ENCODE data around the gene SORT1.
"Not testable (repeated sequence)": the region's sequence is repeated elsewhere in the genome, so short reads cannot be mapped to it uniquely, and the experiment has no call there.

The SORT1 gene

DNA sequence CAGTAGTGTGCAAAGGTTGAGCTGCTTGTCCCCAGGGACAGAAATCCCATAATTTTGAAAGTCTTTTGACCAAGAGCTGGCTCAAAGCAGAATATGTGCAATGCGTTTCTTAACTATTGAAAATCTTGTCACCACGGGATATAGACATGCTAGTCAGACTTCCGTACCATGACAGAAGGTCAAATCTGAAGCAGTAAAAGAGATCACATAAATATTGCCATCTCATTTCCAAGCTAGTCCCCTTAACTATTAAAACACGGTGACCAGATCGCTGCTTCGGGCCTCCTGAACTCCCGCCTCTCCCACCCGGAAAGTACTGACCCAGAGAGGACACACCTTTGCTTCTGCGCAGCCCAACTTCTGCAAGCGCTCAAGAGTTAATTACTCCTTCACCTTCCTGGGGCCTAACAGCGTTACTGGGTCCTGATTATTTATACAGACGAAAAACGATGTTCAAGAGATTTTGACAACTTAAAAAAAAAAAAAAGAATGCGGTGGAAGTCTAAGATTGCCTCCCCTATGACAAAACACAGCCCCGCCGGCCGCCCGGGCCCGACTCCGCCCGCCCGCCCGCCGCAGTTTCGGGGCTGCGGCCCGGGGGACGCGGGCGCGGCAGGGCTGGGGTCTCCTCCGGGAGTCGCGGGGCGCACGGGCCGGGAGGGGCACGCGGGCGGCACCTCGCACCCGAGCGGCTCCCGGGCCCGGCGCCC lies 692 bp downstream of the SORT1 start:
- DNase-seq (ENCODE audit: low read depth), result no peak

DNA sequence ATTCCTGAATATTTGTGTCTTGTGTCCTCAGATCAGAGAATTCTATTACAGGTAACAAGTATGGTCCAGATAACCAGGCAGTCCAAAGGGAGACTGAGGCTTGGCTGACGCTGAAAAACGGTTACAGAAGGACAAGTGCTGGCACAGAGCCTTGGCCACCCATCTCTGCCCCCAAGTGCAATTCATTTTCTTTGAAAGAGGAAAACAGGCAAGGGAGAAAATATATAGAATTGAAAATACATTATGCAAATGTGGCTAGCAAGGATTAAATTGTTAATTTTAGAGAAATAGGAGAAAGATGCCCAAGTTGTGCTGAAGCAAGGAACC lies 1.2 kb downstream of the SORT1 start:
- DNase-seq (ENCODE audit: low read depth), result no peak

DNA sequence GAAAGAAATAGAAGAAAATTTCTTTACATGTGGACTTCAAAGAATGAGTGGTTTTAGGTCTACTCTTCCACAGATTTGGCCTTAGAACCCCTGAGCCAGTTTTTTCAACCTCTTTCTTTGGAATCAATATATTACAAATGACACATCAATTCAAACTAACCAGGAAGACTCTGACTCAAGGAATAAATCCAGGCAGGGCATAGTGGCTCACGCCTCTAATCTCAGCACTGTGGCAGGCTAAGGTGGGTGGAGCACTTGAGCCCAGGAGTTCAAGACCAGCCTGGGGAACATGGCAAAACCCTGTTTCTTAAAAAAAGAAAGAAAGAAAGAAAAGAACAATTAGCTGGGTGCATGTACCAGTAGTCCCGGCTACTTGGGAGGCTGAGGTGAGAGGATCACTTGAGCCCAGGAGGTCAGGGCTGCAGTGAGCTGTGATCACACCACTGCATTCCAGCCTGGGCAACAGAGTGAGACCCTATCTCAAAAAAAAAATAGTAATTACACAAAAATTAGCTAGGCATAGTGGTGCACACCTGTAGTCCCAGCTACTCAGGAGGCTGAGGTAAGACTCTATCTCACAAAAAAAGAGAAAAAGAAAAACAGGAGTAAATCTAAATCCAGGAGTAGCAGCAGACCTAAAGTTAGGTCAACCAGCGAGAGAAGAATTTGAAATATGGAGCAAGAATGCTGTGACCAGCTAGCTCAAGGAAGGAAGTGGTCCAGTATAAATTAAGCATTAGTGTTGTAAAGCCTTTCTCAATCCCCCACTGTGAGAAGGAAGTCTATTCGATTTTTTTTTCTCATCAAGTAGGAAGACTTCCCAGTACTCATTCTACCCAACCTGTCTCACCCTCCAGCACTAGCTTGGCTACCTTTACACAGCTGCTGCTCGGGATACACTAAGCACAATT lies 1.9 kb downstream of the SORT1 start:
- DNase-seq (ENCODE audit: low read depth), result no peak

DNA sequence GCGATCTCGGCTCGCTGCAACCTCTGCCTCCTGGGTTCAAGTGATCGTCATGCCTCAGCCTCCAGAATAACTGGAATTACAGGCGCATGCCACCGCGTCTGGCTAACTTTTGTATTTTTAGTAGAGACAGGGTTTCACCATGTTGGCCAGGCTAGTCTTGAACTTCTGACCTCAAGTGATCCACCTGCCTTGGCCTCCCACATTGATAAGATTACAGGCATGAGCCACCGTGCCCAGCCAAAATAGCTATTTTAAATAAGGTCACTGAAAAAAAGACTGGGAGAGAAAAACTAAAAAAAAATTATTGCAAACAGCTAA lies 2.5 kb downstream of the SORT1 start:
- not testable (repeated sequence) for DNase-seq (ENCODE audit: low read depth)

DNA sequence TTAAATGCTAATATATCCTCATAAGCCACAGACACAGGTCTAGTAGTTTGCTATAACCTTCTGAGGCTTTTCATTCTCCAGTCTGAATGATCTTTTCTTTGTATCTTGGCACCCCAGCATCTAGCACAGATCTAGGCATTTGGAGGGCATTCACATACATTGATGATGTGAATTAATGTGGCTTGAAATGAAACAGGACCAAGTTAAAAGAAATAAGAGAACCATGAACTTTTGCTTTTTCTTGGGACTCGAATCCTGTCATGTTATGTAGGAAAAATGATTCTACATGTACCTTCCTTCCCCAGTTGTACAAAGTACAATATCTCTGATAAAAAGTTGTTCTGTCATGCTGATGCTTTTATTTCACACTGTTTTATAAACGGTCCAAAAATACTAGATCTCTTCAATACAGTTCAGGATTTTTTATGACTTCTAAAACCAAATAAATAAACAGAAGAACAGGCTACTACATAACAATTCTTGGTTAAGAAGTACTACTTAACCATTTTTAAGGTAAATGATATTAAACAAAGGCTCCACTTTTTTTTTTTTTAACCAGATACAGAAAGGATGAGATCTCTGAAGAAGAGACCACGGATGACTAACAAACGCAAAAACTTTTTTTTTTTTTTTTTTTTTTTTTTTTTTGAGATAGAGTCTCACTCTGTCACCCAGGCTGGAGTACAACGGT lies 3.0 kb downstream of the SORT1 start:
- no peak for DNase-seq (ENCODE audit: low read depth)

DNA sequence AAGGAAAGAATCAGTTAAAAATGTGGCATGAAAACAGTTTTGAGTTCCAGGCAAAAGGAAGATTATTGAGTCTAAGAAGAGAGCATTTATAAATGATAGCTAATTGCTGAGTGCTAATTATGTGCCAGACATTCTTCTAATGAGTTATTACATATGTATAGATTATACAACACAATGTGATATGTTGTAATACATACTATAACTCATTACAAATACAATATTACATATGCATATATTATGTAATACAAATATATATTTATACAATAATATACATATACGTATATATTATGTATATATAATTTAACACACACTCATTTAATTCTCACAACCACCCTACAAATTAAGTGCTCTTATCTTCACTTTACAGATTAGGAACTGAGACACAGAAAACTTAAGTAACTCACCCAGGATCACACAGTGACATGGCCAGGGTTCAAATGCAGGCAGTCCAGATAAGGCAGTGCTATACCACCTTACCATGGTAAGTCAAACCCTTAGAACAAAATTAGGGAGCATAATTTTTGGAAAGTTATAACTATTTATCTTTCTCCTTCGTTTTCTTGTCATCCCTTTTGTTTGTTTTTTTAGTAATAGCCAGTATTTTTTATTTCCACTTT lies 4.0 kb downstream of the SORT1 start:
- DNase-seq (ENCODE audit: low read depth), result no peak

DNA sequence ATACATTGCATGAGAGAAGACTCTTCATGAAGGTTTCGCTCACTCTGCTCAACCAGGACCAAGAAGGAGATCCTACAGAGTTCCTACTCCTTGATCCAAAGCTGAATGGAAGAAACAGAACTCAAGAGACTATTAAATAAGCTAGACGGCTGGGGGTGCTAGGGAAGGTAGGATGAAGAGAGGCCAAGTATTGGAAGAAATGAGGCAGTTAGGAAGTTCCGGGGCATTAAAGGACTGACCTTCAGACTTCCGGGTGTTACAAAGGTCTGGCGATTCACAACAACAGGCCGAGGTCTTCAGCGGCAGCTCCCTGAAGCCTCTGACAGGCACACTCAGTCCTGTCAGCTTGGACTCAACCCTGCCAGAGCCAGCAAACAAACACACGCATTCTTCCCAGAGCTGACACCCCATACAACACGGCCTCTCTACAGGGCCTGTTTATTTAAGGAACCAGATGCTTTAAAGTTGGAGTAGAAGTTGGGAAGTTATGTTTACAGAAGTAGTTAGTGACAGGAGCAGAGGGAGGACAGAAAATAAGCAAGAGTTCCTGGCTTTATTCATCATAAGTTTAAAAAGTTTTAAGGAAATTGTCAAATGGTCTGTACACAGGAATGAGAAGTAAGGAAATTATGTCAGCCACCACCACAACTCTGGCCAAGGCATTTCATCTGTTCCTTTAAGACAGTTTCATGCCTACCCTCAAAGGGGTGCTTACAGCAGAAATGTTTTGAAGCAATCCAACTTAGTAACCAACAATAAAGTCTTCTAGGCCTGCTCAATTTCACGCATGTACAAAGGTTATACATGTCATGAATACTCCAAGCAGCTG lies 4.7 kb downstream of the SORT1 start:
- no peak for DNase-seq (ENCODE audit: low read depth)

DNA sequence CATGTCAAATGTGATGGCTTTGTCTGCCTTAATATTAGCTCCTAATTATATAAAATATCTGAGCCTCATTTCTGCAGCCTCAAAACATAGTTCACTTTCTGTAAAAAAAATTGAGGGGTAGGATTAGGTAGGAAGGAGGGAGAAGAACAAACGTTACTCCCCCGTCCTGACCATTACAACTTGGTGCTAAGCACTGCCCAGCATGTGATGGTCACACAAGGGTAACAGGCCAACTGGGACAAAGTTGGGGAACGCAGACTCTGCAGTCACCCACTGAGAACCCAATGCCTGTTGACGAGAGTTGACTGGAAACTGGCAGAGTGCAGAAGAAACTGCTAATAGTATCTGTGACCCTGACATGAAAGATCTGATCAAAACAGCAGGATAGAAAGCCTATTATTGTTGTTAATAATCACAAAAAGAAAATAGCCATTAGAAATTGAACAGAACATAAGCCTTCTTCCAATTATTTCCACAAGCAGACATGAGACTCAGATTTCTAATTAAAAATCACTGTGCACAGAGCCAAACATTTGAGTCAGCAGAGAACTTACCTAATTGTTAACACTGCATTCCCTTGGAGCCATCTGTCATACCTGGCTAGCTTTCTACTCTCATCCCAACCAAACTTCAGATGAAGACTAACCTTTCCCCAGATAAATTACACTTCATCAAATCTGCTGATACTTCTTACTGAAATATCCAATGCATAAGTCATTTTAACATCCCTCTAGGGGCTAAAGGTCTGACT lies 5.5 kb downstream of the SORT1 start:
- DNase-seq (ENCODE audit: low read depth), result no peak

DNA sequence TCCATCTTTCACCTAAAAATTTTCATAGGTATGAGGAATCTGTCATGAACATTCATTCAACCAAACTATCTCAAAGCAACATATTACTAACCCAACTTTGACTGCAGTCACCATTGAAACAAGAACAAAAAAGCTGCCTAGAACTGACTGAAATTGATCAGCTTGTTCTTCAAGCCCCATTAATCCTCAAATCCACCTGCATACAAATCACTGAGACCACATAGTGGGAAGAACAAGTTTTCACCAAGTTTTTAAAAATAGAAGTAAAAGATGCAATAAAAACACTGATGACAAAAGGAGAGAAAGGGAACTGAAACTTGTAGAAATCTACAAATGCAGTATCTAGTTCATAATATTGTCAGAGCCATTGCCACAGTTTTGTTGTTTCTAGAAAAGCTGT lies 6.1 kb downstream of the SORT1 start:
- DNase-seq (ENCODE audit: low read depth), result no peak

DNA sequence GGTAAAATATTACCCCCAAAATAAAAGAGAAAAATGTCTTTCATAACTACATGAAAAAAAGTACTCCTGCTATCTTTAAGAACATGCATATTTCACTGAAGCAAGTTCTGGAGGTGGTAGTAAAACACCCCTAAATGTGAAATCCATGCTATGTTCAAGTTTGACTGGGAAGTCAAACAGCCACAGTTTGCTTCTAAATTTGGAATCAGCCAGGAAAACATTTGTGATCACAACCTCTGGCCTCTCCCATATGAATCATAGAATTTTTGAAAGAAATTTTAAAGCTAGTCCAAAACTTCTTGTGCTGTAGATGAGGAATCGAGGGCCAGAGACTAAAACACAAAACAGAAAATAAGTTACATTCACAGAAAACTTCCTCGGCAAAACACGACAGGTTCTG lies 6.6 kb downstream of the SORT1 start:
- DNase-seq (ENCODE audit: low read depth), result no peak

DNA sequence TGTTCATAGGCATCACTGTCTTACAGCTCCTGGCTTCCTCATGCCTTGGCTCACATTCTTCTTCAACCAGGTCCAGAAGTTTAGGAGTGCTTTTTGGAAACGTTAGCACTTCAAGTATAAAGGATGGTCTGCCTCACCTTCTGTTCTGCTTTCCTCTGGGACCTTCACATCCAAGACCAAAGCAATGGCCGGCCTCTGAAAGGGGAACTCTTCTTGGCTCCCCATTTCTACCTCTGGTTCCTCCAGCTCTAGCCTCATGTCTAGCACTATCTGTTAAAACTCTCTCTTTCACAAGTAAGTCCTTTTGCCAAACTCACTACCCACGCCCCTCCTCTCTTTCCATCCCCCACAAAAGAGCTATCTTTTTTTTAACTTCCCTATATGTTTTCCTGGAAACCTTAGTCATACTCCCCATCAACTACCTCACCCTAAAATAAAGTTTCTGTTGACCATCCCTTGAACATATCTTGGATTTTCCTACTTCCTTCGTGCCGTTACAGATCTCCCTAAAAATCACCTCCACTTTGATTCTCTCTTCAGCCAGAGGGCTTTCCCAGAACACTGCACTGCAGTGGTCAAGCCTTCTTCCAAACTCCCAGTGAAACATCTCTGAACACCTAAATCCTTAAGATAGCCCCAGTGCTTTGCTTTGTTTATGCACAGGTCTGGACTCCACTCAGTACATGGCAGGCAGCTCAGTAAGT lies 7.9 kb downstream of the SORT1 start:
- DNase-seq (ENCODE audit: low read depth), result no peak

DNA sequence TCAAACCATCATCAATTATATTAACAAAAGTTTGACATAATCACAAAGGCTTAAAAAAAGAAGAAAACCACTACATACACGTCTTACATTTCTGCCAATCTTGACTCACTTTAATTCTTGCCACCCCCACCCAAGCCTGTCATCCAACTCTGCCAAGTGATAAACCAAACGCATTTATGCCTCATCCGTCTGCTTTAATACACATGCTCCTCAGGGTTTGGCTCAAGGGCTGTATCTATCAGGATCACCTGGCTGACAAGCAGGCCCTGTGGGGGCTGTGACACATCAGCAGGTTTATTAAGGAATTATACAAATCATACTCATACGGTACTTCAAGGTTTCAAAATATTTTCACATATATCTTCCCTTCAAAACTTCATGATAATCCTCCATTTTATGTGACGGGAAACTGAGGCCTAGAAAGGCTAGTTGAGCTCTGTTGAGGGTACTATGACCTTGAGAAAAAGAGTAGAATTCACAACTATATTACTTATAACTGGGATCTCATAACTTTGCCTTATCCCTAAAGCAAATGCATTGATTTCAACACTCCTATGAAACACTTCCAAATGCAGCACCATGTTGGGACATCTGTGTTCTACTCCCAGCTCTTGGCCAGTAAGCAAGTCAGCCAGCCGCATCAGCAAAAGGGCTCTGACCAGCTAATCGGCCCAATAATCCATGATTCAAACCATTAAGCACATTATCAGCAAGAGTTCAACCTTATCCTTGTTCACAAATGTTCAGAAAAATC lies 8.7 kb downstream of the SORT1 start:
- DNase-seq (ENCODE audit: low read depth), result no peak

DNA sequence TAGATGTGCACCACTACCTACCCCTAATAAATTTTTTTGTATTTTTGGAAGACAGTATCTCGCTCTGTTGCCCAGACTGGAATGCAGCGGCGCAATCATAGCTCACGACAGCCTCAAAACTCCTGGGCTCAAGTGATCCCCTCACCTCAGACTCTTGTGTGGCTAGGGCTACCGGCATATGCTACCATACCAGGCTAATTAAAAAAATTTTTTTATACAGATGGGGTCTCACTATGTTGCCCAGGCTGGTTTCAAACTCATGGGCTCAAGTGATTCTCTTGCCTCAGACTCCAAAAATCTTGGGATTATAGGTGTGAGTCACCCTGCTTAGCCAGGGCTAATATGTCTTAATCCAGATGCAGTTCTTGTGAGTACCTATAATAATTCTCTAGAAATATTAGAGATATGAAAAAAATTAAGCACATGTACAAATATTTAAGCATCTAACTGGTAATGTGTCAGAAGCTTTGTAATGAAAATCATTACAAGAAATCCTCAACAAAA lies 9.5 kb downstream of the SORT1 start:
- no peak for DNase-seq (ENCODE audit: low read depth)

DNA sequence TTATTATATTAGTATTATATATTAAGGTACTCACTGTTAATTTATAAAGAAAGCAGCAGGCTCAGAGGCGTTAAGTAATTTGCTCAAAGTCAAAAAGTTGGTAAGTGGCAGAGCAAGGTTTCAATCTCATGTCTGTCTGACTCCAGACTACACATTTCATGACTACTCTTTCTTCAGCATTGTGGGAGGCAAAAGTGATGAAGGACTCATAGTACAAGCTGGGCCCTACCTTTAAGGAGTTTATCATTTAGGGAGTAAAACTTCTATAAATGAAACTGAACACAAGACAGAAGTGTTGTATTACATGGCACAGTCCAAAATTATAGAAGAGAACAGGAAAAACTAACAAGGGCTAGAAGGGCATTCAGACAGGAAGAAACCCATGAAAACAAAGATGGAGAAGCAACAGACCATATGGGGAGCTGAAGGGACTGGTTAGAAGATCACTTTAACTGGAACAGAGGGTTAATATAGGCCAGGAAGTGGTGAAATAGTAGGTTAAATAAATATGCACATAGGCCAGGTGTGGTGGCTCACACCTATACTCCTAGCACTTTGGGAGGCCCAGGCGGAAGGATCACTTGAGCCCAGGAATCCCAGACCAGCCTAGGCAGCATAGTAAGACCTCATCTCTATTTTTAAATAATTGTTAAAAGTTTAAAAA lies 11.5 kb downstream of the SORT1 start:
- DNase-seq (ENCODE audit: low read depth), result no peak

DNA sequence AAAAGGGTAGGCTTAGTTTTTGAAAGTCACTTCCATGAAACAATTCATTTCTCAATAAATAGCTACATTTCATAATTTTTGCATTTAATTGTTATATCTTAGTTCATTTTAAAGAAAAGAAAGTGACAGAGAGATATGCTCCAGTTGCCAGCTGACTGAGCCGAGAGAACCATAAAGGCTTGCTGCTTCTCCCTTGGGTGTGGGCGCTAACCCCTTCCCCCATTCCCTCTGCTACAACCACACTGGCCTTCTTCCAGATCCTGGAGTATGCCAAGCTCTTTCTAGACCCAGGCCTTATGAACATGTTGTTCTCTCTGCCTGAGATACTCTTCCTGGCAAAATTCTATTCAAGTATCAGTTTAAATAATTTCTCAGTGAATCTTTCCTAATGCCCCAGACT lies 12.3 kb downstream of the SORT1 start:
- DNase-seq (ENCODE audit: low read depth), result no peak

DNA sequence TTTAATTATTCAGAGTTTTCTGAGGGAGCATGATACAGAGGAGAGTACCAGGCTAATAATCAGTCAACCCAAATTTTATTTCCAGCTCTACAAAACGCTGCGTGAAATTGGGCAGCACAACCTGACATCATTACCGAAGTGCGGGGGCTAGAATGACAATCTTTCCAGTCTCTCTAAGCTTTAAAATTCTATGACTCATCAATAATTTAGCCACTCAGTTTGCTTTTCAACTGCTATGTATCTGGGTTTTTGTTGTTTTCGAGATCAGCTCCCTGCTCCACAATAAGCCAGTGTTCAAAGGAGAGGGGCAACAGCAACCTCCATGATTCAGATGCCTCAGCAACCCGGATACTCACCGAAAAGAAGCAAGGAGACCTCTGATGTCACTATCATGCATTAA lies 13.9 kb downstream of the SORT1 start:
- no peak for DNase-seq (ENCODE audit: low read depth)

DNA sequence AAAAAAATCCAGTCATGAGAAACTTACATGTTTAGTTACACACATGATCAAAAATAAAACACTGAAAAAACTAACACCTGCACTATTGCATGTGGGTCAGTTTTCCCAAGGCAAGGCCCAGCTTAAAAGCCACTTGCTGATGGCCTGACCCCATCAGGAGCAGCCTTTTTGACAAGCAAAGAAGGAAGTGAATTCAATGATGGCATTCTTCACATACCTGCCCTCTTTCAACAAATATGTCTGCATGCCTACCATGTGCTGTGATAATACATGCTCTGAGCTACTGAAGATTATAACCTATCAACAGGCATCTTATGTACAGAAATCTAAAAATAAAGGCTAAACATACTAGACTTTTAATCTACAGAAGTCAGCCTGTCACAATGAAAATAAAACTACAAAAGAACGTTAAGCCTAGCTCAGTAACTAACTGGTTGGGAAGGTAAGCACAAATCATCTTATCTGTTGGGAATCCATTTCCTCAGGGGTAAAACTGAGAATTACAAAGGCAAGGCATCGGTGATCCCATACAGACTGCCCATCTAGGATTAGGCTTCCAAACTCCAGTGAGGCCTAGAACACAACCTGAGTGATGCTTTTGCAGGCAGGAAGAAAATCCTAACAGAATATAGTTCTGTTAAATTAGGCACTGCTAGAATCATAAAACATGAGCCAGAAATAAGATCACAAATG lies 14.5 kb downstream of the SORT1 start:
- DNase-seq (ENCODE audit: low read depth), result no peak

DNA sequence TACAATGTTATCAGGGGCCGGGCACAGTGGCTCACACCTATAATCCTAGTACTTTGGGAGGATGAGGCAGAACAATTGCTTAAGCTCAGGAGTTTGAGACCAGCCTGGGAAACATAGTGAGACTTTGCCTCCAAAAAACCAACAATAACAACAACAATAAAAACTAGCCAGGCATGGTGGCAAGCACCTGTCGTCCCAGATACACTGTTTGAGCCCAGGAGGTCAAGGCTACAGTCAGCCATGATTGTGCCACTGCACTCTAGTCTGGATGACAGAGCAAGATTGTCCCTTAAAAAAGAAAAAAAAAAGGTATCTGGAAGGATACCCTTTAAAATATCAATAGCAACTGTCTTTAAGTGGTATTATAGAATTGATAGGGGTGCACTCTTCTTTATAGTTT lies 16.1 kb downstream of the SORT1 start:
- DNase-seq (ENCODE audit: low read depth), result no peak

All from activated T-cell treated with anti-CD3 and anti-CD28 coated beads for 1 hour (primary cell).